WTC11 (cell line): Measurements from ENCODE around the gene SORL1.

ENCODE experiments used
- CBFB ChIP-seq: sonication (generic); formaldehyde crosslinking; IDR thresholded peaks from 2 replicates; pipeline ENCODE4 v1.8.1; 2022; ENCODE audit warnings: mild to moderate bottlenecking, low read depth, missing genetic modification reagents
- CTCF ChIP-seq: fragments of 200-600 bp; IDR thresholded peaks from 2 replicates; pipeline ENCODE4 v1.8.0; 2022; ENCODE audit warnings: antibody characterized with exemption
- FOXK1 ChIP-seq: sonication (generic); formaldehyde crosslinking; IDR thresholded peaks from 2 replicates; pipeline ENCODE4 v1.8.0; 2022; ENCODE audit warnings: mild to moderate bottlenecking, moderate library complexity, missing genetic modification reagents
- FOXP1 ChIP-seq: sonication (generic); formaldehyde crosslinking; IDR thresholded peaks from 2 replicates; pipeline ENCODE4 v1.8.0; 2022; ENCODE audit warnings: missing genetic modification reagents, mild to moderate bottlenecking, moderate library complexity, borderline replicate concordance
- HMGXB4 ChIP-seq: sonication (generic); formaldehyde crosslinking; IDR thresholded peaks from 2 replicates; pipeline ENCODE4 v1.8.1; 2023; ENCODE audit warnings: mild to moderate bottlenecking, moderate library complexity, missing genetic modification reagents
- NR3C1 ChIP-seq: sonication (generic); formaldehyde crosslinking; conservative IDR thresholded peaks from 2 replicates; pipeline ENCODE4 v1.8.1; 2023; ENCODE audit warnings: low read depth, mild to moderate bottlenecking, missing genetic modification reagents
- TCF7 ChIP-seq: sonication (generic); formaldehyde crosslinking; IDR thresholded peaks from 2 replicates; pipeline ENCODE4 v1.8.0; 2022; ENCODE audit warnings: mild to moderate bottlenecking, low read depth, missing genetic modification reagents, moderate library complexity
- ZNF317 ChIP-seq: sonication (generic); formaldehyde crosslinking; IDR thresholded peaks from 2 replicates; pipeline ENCODE4 v1.8.1; 2023; ENCODE audit warnings: low read depth, mild to moderate bottlenecking, moderate library complexity, missing genetic modification reagents, borderline replicate concordance
- TF ChIP-seq, protein P1 (sequence below): sonication (generic); formaldehyde crosslinking; IDR thresholded peaks from 2 replicates; pipeline ENCODE4 v1.8.1; 2023; ENCODE audit warnings: mild to moderate bottlenecking, missing genetic modification reagents, moderate library complexity
- TF ChIP-seq, protein P2 (sequence below): sonication (generic); formaldehyde crosslinking; IDR thresholded peaks from 2 replicates; pipeline ENCODE4 v1.8.1; 2023; ENCODE audit warnings: mild to moderate bottlenecking, missing genetic modification reagents, moderate library complexity

DNA sequence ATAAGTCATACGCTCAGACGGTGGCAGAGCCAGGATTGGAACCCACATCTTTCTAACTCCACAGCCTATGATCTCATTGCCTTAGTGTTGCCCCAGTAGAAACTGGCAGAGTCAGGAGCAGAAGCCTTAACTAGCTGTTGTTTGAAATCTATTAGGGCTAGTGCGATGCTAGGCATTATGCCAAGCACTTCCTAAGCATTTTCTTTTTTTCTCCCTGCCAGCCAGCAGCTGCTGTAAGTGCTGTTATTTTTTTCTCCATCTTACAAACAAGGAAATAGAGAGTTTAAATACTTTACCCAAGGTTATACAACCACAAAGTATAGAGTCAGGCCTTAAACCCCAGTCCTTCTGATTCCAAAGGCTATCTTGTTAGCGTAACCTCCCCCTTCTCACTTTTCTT lies 161.6 kb downstream of the SORL1 start:
- TF ChIP-seq, protein P1, sequence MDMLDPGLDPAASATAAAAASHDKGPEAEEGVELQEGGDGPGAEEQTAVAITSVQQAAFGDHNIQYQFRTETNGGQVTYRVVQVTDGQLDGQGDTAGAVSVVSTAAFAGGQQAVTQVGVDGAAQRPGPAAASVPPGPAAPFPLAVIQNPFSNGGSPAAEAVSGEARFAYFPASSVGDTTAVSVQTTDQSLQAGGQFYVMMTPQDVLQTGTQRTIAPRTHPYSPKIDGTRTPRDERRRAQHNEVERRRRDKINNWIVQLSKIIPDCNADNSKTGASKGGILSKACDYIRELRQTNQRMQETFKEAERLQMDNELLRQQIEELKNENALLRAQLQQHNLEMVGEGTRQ, result no peak
- TF ChIP-seq CTCF (no peak), NR3C1 (CRISPR knock-in tag) (no peak), CBFB (CRISPR knock-in tag) (no peak), FOXP1 (no peak), FOXK1 (CRISPR knock-in tag) (no peak), TCF7 (CRISPR knock-in tag) (no peak), HMGXB4 (CRISPR knock-in tag) (no peak), ZNF317 (no peak)
- TF ChIP-seq, protein P2, sequence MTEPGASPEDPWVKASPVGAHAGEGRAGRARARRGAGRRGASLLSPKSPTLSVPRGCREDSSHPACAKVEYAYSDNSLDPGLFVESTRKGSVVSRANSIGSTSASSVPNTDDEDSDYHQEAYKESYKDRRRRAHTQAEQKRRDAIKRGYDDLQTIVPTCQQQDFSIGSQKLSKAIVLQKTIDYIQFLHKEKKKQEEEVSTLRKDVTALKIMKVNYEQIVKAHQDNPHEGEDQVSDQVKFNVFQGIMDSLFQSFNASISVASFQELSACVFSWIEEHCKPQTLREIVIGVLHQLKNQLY, result no peak
